GM21723 (cell line): ENCODE results near the gene DOCK7.
"Not testable (repeated sequence)": the region's sequence is repeated elsewhere in the genome, so short reads cannot be mapped to it uniquely, and the experiment has no call there.

ENCODE experiments used
- ATAC-seq: cut with Tn5 transposase; IDR thresholded peaks from one replicate; pipeline ENCODE4 v1.9.1; 2021; ENCODE audit warnings: mild to moderate bottlenecking, moderate library complexity; ENCODE audit not compliant: unreplicated experiment

Gene DOCK7

DNA sequence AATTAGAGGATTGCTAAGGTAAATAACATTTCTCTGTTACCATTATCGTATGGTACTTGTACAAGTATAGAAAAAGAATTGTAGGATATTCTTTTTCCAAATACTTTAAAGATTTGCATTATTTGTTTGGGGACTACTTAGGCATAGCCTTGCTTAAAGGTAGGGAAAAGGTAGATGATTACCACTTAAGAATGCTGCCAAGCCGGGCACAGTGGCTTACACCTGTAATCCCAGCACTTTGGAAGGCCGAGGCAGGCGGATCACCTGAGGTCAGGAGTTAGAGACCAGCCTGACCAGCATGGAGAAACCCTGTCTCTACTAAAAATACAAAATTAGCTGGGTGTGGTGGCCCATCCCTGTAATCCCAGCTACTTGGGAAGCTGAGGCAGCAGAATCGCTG lies 10.0 kb upstream of the DOCK7 start:
- not testable (repeated sequence) for ATAC-seq

DNA sequence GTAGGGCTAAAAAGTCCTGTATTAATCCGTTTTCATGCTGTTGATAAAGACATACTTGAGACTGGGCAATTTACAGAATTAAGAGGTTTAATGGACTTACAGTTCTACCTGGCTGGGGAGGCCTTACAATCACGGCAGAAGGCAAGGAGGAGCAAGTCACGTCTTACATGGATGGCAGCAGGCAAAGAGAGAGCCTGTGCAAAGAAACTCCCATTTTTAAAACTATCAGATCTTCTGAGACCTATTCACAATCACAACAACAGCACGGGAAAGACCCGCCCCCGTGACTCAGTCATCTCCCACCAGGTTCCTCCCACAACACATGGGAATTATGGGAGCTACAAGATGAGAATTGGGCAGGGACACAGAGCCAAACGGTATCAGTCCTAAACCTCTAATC lies 6.3 kb upstream of the DOCK7 start:
- ATAC-seq: not testable (repeated sequence)

GRCh38 chr1:62693123-62693522 lies 4.9 kb upstream of the DOCK7 start:
- no peak for ATAC-seq

GRCh38 chr1:62691062-62691844 lies 3.1 kb upstream of the DOCK7 start:
- no peak for ATAC-seq

DNA sequence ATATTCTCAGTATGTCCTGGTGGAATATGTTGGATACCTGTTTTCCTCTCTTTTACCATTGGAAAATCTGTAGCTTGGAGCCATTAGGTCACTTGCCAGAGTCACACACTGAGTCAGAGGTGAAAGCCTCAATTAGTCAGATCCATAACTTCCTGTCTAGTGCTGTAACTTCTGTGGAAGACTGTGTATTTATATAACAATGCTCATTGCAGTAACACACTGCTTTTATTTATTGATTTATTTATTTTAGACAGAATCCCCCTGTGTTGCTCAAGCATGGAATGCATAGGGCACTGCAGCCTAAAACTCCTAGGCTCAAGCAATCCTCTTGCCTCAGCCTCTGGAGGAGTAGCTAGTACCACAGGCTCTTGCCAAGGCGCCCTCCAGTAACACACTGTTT lies 1.3 kb upstream of the DOCK7 start:
- ATAC-seq: no peak

DNA sequence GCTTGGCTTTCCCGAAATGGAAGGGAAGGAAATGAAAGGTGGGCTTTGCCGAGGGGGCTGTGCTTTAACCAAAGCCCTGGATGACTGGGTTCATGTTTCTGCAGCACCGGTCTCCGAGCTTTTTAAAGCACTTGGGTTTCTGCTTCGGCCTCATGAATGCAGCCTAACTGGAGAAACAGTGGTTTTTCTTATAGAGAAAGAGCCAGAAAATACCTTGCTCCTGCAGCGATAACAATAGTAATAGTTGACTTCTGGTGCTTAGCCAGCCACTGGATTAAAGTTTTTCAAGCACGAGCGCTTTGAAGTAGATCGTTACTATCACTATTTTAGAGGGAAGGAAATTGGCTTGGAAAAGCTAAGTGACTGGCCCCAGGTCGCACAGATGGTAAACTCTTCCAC lies 500 bp upstream of the DOCK7 start:
- ATAC-seq: peak; percentile 7

DNA sequence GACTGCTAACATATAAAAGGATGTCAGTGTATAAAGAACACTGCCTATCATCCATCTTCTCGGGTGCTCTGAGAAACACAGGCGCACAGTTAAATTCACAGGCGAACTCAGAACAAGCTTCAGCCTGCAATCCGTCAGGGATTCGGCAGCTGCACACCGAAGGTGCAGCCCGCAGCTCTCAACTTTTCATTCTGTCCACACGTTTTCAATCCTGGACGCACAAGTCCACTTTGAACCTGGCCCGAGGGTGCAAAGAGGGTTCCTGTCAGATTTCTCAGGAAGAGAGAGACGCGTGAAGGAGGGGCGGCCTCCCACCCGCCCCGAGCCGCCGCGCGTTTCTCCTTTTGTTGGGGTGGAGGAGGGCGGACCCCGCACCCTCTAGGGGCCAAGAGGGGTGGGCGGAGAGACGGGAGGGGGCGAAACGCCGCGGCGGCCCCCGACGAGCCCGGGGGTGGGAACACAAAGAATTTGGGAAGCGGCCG lies 724 bp downstream of the DOCK7 start:
- peak; percentile 35 for ATAC-seq

DNA sequence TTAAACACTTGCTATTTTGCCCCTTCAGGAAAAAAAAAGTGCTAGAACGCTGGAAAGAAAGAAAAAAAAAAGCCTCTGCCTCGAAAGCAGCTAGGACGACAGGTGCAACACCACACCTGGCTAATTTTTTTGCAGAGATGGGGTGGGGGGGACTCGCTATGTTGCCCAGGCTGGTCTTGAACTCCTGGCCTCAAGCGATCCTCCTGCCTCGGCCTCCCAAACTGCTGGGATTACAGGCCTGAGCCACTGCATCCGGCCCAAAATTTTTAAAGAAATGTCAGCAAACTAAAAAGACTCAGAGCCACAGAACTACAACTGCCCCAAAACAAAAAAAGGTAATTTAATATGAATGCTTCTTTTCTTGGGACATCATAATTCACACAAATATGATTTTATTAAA lies 1.4 kb downstream of the DOCK7 start:
- no peak for ATAC-seq

DNA sequence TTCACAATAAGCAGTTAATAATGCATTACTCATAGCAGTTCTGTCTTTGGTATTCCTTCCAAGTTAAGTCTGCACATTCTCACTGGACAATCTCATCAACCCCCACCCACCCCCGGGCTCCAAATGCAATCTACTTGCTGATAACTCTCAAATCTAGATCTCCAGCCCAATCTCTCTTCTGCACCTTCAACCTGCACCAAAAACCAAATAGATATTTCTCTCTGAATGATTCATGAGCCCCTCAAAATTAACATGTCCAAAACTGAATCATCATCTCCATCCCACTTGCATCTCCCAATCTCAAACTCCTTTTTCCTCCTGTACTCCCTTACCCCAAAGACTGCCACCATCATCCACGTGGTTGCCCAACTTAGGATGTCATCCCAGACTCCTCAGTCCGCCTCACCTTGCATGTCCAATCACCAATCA lies 2.7 kb downstream of the DOCK7 start:
- no peak for ATAC-seq

DNA sequence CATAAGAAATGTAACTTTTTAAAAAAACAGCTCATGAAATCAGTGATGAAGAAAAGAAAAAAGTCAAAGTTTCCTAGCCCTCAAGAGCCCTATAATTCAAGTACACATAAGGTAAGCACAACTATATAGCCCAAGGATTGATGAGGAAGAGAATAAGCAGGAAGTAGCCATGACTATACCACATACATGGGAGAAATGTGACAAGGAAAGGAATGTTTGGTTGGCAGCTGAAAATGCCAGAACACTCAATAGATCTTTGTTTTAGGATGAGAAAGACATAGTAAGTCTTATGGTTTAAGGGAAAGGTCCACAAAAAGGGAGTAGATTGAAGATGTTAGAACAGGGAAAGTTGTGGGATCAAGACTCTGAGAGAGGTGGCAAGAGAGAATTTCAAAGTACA lies 5.7 kb downstream of the DOCK7 start:
- ATAC-seq: no peak

- not testable (repeated sequence) for ATAC-seq
These were observed 7.2 kb downstream of the DOCK7 start for GRCh38 chr1:62680992-62681391.

- not testable (repeated sequence) for ATAC-seq
These were observed 10.4 kb downstream of the DOCK7 start for GRCh38 chr1:62677822-62678221.

DNA sequence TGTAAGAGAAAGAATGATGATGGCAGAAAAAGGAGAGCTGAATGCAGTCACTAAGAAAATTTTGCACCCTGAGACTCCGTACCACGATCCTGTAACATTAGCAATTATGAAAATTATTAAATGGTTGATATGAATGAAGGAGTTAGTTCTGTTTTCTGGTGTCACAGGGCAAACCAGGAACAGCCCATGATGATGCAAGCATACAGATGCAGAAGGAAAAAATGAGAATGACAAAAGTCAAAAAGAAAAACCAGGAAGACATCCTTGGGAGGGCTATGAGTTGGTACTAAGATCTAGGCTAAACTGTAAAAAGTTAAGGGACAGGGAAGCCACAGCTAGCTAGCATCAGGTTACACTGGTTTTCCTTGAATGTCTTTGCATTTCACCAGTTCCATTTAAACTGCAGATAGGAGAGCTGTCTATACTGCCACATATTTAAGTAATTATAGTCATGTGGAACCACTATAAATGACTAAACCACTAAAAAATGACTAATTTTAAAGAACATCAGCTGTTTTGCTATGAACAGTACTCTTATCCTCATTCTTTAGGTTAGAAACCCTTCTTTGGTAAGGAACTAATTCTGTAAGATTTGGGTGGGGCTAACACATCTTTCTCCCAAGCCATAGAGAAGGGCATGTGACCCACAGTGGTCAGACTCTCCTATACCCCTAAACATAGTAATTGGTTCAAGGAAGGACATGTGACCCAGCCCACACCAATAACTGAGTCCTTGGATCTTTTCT lies 11.4 kb downstream of the DOCK7 start:
- ATAC-seq: no peak

GRCh38 chr1:62673629-62674028 lies 14.6 kb downstream of the DOCK7 start:
- no peak for ATAC-seq

GRCh38 chr1:62672029-62672428 lies 16.2 kb downstream of the DOCK7 start:
- ATAC-seq: no peak

DNA sequence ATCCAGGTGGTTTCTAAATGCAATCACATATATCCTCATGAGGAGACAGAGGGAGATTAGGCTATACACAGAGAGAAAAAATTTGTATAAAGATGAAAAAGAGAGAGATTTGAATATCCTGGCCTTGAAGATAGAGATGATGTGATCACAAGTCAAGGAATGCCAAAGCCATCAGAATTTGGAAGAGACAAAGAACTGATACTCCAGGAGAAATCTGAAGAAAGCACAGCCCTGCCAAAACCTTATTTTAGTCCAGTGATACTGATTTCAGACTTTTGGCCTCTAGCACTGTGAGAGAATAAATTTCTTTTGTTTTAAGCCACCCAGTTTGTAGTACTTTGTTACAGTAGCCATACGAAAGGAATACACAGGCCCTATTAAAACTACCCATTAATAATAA lies 33.4 kb downstream of the DOCK7 start:
- no peak for ATAC-seq

GRCh38 chr1:62652387-62652786 lies 35.8 kb downstream of the DOCK7 start:
- no peak for ATAC-seq

GRCh38 chr1:62643283-62643682 lies 44.9 kb downstream of the DOCK7 start:
- no peak for ATAC-seq

DNA sequence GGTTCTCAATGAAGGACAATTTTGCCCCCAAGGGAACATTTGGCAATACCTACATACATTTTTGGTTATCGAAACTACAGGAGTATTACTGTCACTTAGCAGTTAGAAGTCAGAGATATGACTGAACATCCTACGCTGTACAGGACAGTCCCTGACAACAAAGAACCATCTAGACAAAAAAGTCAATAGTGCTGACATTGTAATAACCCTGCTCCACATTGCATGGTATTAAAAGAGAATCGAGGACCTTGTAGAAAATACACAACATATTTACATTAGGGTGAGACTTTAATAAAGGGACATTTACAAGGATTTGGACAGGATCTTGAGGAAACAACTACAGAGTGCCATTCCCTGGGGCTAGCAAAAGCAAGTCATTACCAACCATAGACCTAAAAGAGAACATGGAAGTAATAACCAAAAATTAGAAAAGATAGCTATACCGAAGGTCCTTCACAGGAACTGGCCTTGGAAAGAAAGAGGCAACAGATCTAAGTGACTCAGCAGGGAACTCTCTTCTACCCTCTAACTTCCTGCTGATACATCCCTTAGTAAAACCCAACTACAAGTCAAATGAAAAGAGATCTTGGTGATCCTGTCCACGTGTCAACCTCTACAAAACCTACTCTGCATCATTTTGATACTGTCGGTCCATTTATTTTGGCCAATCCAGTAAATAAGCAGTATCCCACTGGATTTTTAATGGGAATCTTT lies 50.6 kb downstream of the DOCK7 start:
- no peak for ATAC-seq

DNA sequence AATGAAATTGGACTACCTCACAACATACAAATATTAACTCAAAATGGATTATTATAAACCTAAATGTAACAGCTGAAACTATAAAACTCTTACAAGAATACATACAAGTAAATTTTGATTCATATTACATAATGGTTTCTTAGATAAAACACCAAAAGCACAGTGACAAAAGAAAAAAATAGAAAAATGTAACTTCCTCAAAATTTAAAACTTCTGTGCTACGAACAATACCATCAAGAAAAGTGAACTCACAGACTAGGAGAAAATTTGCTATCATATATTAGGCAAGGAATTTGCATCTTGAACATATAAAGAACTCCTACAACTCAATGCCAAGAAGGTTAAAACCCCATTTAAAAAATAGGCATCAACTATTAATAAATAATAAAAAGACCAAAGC lies 59.7 kb downstream of the DOCK7 start:
- ATAC-seq: no peak

DNA sequence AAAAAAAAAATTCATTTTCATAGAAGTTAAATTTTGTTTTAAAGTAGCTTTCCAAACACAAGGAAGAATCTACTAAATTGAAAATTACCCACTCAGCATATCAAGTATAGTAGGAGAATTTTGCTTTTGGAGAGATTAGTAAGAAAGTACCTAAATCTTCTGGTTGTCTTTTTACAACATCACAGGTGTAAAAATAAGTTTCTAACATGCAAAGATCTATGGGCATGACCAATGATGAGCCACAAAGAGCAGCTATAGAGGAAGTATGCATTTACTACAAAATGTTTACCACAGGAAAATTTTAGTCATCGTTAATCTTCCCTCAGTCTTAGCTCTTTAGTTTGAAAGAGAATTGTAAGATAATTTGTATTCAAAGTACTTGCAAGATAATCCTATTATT lies 62.8 kb downstream of the DOCK7 start:
- peak; percentile 55 for ATAC-seq

DNA sequence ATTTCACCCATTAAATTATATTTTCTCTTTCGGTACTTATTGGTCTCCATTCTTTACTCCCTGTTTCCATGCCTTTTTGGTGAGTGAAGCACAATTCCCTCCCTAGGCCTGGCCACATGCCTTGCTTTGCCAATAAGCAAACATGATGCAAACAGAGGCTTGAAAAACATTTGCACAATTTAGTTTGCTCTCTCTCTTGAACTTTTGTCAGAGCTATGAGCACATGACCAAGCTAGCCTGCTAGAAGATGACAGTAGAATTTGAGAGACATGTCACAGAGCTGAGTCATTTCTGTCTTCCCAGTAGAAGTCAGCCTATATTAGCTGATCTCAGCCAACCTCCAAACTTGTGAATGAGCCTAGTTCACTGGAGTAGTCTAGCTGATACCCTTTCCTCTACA lies 66.3 kb downstream of the DOCK7 start:
- ATAC-seq: peak; percentile 96
